HepG2 (cell line): ENCODE results near the gene TRIP6. TPM values are rescaled to one million over a fixed set of nuclear protein-coding genes. Genes with fewer than 3 reads are reported as not detected.

Experiments
- ATAC-seq: fragments of 200-7000 bp; cut with Tn5 transposase; 3 replicates; pipeline ENCODE4 v1.9.1; 2020; ENCODE audit warnings: mild to moderate bottlenecking, moderate library complexity
- Bru-seq: library from RNA; stranded (reverse); fragments of 400-500 nt; gene quantifications from one replicate; lab custom pipeline; 2021; lab: Mats Ljungman, UMichigan
- BruChase-seq, 2 experiments: library from RNA; stranded (reverse); fragments of 400-500 nt; gene quantifications; one replicate each; lab custom pipeline; 2021; lab: Mats Ljungman, UMichigan
- BruUV-seq: library from RNA; stranded (reverse); fragments of 400-500 nt; replicated peaks from 2 replicates; lab custom pipeline; 2021; lab: Mats Ljungman, UMichigan
- CTCF ChIA-PET: fragments of 300-600 bp; formaldehyde crosslinking; extraction: SDS; loops from one replicate; lab custom pipeline; 2021; ENCODE audit warnings: low total read pairs, inconsistent platforms, low intra/inter-chr PET ratio; lab: Yijun Ruan, JAX
- POLR2A ChIA-PET: fragments of 350-600 bp; sonication (Branson Sonifier 250); formaldehyde crosslinking; loops from one replicate; lab custom pipeline; 2020; ENCODE audit warnings: antibody characterized with exemption, inconsistent platforms; lab: Yijun Ruan, JAX
- DNase-seq: peaks from one replicate; pipeline ENCODE4 v3.0.0-alpha.2; 2015; ENCODE audit warnings: low spot score
- FAIRE-seq: peaks from 3 replicates; lab custom pipeline; 2011; peaks lifted over from hg19 to GRCh38; lab: Jason Lieb, UNC
- H2AFZ ChIP-seq: one replicate; pipeline ENCODE4 v1.6.1; 2011; ENCODE audit warnings: low read length, inconsistent platforms
- H3K27ac ChIP-seq: fragments of 300-600 bp; 3 replicates; pipeline ENCODE4 v1.8.0; 2011; ENCODE audit warnings: mixed run types, mild to moderate bottlenecking, mixed read lengths, low read length, inconsistent platforms; ENCODE audit not compliant: insufficient read depth; ENCODE audit errors: extremely low read length
- H3K27me3 ChIP-seq, 2 experiments: fragments of 200-600 bp in 1 of 2; 2 replicates in 1 of 2; 3 replicates in 1 of 2; pipeline versions ENCODE4 v1.6.0 to v1.8.0; 2011; ENCODE audit warnings: low read length in 2 of 2, mild to moderate bottlenecking in 2 of 2, moderate library complexity in 2 of 2, inconsistent platforms in 1 of 2; ENCODE audit not compliant: insufficient read depth in 2 of 2, control insufficient read depth in 1 of 2
- H3K36me3 ChIP-seq, 2 experiments: fragments of 200-600 bp in 1 of 2; replicated peaks in 1 of 2; 2 replicates in 1 of 2; 3 replicates in 1 of 2; pipeline versions ENCODE4 v1.5.1 to v1.8.0; 2011; ENCODE audit warnings: low read length in 2 of 2, inconsistent platforms in 1 of 2; ENCODE audit not compliant: insufficient read depth in 2 of 2, control insufficient read depth in 1 of 2
- H3K4me1 ChIP-seq: 2 replicates; pipeline ENCODE4 v1.5.1; 2012; ENCODE audit warnings: low read length, inconsistent platforms; ENCODE audit not compliant: insufficient read depth
- H3K4me2 ChIP-seq: 2 replicates; pipeline ENCODE4 v1.6.0; 2011; ENCODE audit warnings: low read depth, low read length, inconsistent platforms
- H3K4me3 ChIP-seq, 3 experiments: fragments of 200-600 bp in 1 of 3; sonication (generic), shearing (Covaris generic) in 1 of 3; replicated peaks in 1 of 3; 2 replicates each; pipeline ENCODE4 v1.5.1; 2011 to 2016; ENCODE audit warnings: low read length in 3 of 3, inconsistent platforms in 2 of 3, low read depth in 2 of 3, mild to moderate bottlenecking in 2 of 3, control low read depth in 1 of 3, mixed read lengths in 1 of 3; ENCODE audit not compliant: insufficient read depth in 1 of 3
- H3K79me2 ChIP-seq: one replicate; pipeline ENCODE4 v1.6.1; 2011; ENCODE audit warnings: low read length, inconsistent platforms; ENCODE audit not compliant: insufficient read depth
- H3K9ac ChIP-seq: 2 replicates; pipeline ENCODE4 v1.6.0; 2011; ENCODE audit warnings: mild to moderate bottlenecking, low read depth, low read length, inconsistent platforms; ENCODE audit not compliant: insufficient read depth
- H3K9me3 ChIP-seq: 2 replicates; pipeline ENCODE4 v1.5.1; 2012; ENCODE audit warnings: mild to moderate bottlenecking, low read length
- H4K20me1 ChIP-seq: 2 replicates; pipeline ENCODE4 v1.6.0; 2011; ENCODE audit warnings: inconsistent platforms, mild to moderate bottlenecking, low read length, moderate library complexity; ENCODE audit not compliant: insufficient read depth
- AGO2 ChIP-seq: fragments of 200-400 bp; formaldehyde crosslinking; optimal IDR thresholded peaks from 2 replicates; pipeline ENCODE3; 2017; ENCODE audit warnings: mild to moderate bottlenecking, low read depth, low read length, moderate library complexity
- ATF7 ChIP-seq, 2 experiments: fragments of 450-650 bp in 1 of 2; sonication (generic) in 1 of 2; formaldehyde crosslinking in 1 of 2; IDR thresholded peaks; 2 replicates each; pipeline versions ENCODE4 v1.4.0 to v1.6.1; 2016 to 2020; ENCODE audit warnings: antibody characterized with exemption in 1 of 2, mild to moderate bottlenecking in 1 of 2, missing genetic modification reagents in 1 of 2
- CREB1 ChIP-seq, 2 experiments: fragments of 450-650 bp in 1 of 2; IDR thresholded peaks; 2 replicates each; pipeline ENCODE4 v1.6.1; 2016 to 2017; ENCODE audit warnings: control low read depth in 1 of 2, mild to moderate bottlenecking in 1 of 2, missing compliant biosample characterization in 1 of 2, missing genetic modification characterization in 1 of 2
- PREB ChIP-seq: sonication (generic); formaldehyde crosslinking; IDR thresholded peaks from 2 replicates; pipeline ENCODE4 v1.4.0; 2020; ENCODE audit warnings: missing genetic modification reagents
- ZFP62 ChIP-seq: sonication (generic); formaldehyde crosslinking; IDR thresholded peaks from 2 replicates; pipeline ENCODE4 v1.4.0; 2020; ENCODE audit warnings: missing genetic modification reagents
- WGBS: methylation state at CpG from one replicate; pipeline ENCODE4 v1.1.6; 2017; ENCODE audit warnings: low lambda C conversion rate; 5-methylcytosine and 5-hydroxymethylcytosine counted together
- in situ Hi-C: cut with HindIII; loops from 2 replicates; pipeline ENCODE4 v1.10.0; 2017; ENCODE audit warnings: low pct_unique_long_range_greater_than_20kb; ENCODE audit not compliant: extremely low pct_ligation_motif_present
- intact Hi-C: fragments of 100-400 bp; cut with micrococcal nuclease; formaldehyde crosslinking; loops from one replicate; pipeline ENCODE4 v1.10.0; 2022; ENCODE audit not compliant: unreplicated experiment
- long read RNA-seq, 2 experiments: library from RNA in 1 of 2; library from polyadenylated mRNA in 1 of 2; stranded (forward) in 1 of 2; unstranded in 1 of 2; transcript quantifications; one replicate each; pipeline ENCODE4 v2.0.0, GENCODE V29; 2019 to 2022
- polyA minus RNA-seq, 3 experiments: library from RNA; depleted of rRNA, polyadenylated mRNA; stranded (reverse); fragments of >200 nt; gene quantifications; 2 replicates each; pipeline ENCODE4 v1.2.3, GENCODE V29; 2011; ENCODE audit warnings: low replicate concordance in 1 of 3
- polyA plus RNA-seq, 8 experiments: library from polyadenylated mRNA; depleted of rRNA in 3 of 8; stranded (reverse) in 7 of 8; unstranded in 1 of 8; fragments of >200 nt; fragmentation: Illumina TruSeq in 4 of 8; extraction: Trizol in 4 of 8; gene quantifications; 2 replicates each; pipeline versions ENCODE4 v1.2.1 to v1.2.3, GENCODE V29; 2011 to 2016; ENCODE audit warnings: low read depth in 4 of 8, missing spikeins in 1 of 8, mixed read lengths in 1 of 8; ENCODE audit not compliant: insufficient read depth in 1 of 8
- total RNA-seq, 5 experiments: library from RNA; depleted of rRNA; stranded (reverse); fragments of >200 nt; fragmentation: Illumina TruSeq; extraction: Trizol; gene quantifications; 2 replicates each; pipeline ENCODE4 v1.2.3, GENCODE V29; 2016; ENCODE audit warnings: low read depth in 1 of 5
- TF ChIP-seq, protein P1 (sequence below): IDR thresholded peaks from 2 replicates; pipeline ENCODE4 v1.6.1; 2016; ENCODE audit warnings: mild to moderate bottlenecking, missing biosample characterization, missing genetic modification reagents

TRIP6 gene
- 0.38 TPM in 1 of 2 replicates, not detected in the other for total RNA-seq (2016; rRNA removed; fragmentation: Illumina TruSeq; extraction: Trizol)
- total RNA-seq (2016; cell fraction: cytosol; rRNA removed; fragmentation: Illumina TruSeq; extraction: Trizol; ENCODE audit: low read depth) = 0.61 and 0.71 TPM in 2 replicates
- 0.22 and 0.35 TPM in 2 replicates for total RNA-seq (2016; cell fraction: insoluble cytoplasmic fraction; rRNA removed; fragmentation: Illumina TruSeq; extraction: Trizol)
- 0.15 and 0.41 TPM in 2 replicates for total RNA-seq (2016; cell fraction: membrane; rRNA removed; fragmentation: Illumina TruSeq; extraction: Trizol)
- total RNA-seq (2016; cell fraction: nucleus; rRNA removed; fragmentation: Illumina TruSeq; extraction: Trizol) = 0.41 and 0.65 TPM in 2 replicates
- 0.30 and 0.34 TPM in 2 replicates for polyA plus RNA-seq (2011; rRNA removed)
- 0.13 and 0.21 TPM in 2 replicates for polyA plus RNA-seq (2011; cell fraction: cytosol; rRNA removed)
- polyA plus RNA-seq (2011; cell fraction: nucleus; rRNA removed) = 0.99 and 1.1 TPM in 2 replicates
- polyA plus RNA-seq (2012) = 0.24 and 0.55 TPM in 2 replicates
- polyA plus RNA-seq (2016; cell fraction: cytosol; fragmentation: Illumina TruSeq; extraction: Trizol; ENCODE audit: low read depth) = 0.20 and 0.31 TPM in 2 replicates
- polyA plus RNA-seq (2016; cell fraction: insoluble cytoplasmic fraction; fragmentation: Illumina TruSeq; extraction: Trizol; ENCODE audit: low read depth) = 0.19 and 0.32 TPM in 2 replicates
- polyA plus RNA-seq (2016; cell fraction: membrane; fragmentation: Illumina TruSeq; extraction: Trizol; ENCODE audit: low read depth) = 0.09 and 0.10 TPM in 2 replicates
- polyA plus RNA-seq (2016; cell fraction: nucleus; fragmentation: Illumina TruSeq; extraction: Trizol; ENCODE audit: insufficient read depth, low read depth) = 1.4 and 2.7 TPM in 2 replicates
- polyA minus RNA-seq (2011; rRNA and poly(A)+ RNA removed; ENCODE audit: low replicate concordance) = 0.32 and 43.8 TPM in 2 replicates
- 0.53 and 0.69 TPM in 2 replicates for polyA minus RNA-seq (2011; cell fraction: cytosol; rRNA and poly(A)+ RNA removed)
- 0.62 and 0.90 TPM in 2 replicates for polyA minus RNA-seq (2011; cell fraction: nucleus; rRNA and poly(A)+ RNA removed)
- percentile 30 among the genes with signal in this experiment for Bru-seq, nascent RNA
- percentile 46 among the genes with signal in this experiment for BruChase-seq, experiment 1, labeled RNA remaining after a 6-hour chase
- percentile 30 among the genes with signal in this experiment for BruChase-seq, experiment 2, labeled RNA remaining after a 2-hour chase
- long read RNA-seq, experiment 1, partial matches to known transcripts = 1 of 1 reads
- long read RNA-seq, experiment 1, other reads (novel, unspliced or antisense) = 0 of 1 reads
- long read RNA-seq, experiment 2 = 0 reads

DNA sequence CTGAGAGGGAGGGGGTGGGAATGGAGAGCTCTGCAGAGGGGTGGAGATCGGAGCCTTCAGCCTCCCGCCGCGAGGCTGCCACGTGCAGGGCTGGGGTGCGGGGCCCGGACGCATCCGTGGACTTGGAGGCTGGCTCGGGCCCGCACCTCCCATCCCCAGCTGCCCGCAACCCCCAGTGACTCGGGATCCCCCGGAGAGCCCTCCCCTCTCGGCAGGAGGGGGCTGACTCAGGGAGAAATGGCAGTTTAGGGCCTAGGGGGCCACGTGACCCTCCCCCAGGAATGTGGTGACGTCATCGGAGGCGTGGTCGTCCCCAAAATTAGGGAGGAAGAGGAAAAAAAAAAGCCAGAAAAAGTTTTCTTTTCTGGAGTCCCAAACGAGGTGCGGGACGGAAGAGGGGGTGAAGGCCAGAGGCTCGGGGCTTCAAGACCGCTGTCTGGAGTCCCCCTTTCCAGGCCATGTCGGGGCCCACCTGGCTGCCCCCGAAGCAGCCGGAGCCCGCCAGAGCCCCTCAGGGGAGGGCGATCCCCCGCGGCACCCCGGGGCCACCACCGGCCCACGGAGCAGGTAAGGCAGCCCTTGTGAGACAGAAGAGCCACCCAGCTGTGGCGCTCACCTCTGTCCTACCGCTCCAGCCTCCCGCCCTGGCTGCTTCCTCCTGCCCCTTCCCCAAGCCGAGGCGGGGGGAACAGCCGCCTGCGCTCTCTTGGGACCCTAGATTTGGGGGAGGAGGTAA lies at the start of gene TRIP6:
Gene TRIP6, plus strand, starts transcription at position 348 of the 736 bp plus-strand sequence. Its CDS starts 111 bp downstream, at position 459.
- Histone ChIP-seq H4K20me1 (no peaks in the 10 kb centered on the region), H3K4me3 (no peak within 1 kb of the TSS), H3K4me2 (no peak within 1 kb of the TSS), H3K36me3 (no peaks in the 10 kb centered on the region; a peak in 1 of 5 replicates), H3K27ac (no peak within 1 kb of the TSS), H3K79me2 (no peaks in the 10 kb centered on the region), H2AFZ (no peak within 1 kb of the TSS), H3K9me3 (no peaks in the 10 kb centered on the region), H3K4me1 (peaks cover 19% of the 10 kb centered on the region), H3K27me3 (no peaks in the 10 kb centered on the region; a peak in 1 of 5 replicates), H3K9ac (no peak within 1 kb of the TSS)
- FAIRE-seq (no peak), ATAC-seq (no peak), DNase-seq (no peak)
- TF ChIP-seq AGO2 = peak; percentile 34
- peak; percentile 98 for TF ChIP-seq ATF7 (IDR thresholded peaks at IDR 0.05)
- TF ChIP-seq ATF7 (CRISPR knock-in tag; IDR thresholded peaks at IDR 0.05) = no peak
- TF ChIP-seq PREB (CRISPR knock-in tag) = no peak
- no peak for TF ChIP-seq ZFP62 (CRISPR knock-in tag)
- TF ChIP-seq CREB1 (IDR thresholded peaks at IDR 0.05) = peak; percentile 95
- TF ChIP-seq CREB1 (CRISPR knock-in tag; IDR thresholded peaks at IDR 0.05) = no peak
- TF ChIP-seq, protein P1, sequence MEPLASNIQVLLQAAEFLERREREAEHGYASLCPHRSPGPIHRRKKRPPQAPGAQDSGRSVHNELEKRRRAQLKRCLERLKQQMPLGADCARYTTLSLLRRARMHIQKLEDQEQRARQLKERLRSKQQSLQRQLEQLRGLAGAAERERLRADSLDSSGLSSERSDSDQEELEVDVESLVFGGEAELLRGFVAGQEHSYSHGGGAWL = no peak
- intact Hi-C loops = no loop called here
- no TSS peak for BruUV-seq
- 76% methylated on average over 26 of the region's 42 CpGs for WGBS
- in situ Hi-C loops = no loop called here
- POLR2A ChIA-PET = no interaction called here
- CTCF ChIA-PET = no interaction called here
